Endothelial cell (in vitro differentiated cells): ENCODE results near the gene DIPK2B. TPM values are rescaled to one million over a fixed set of nuclear protein-coding genes. Genes with fewer than 3 reads are reported as not detected.

Source experiments
- DNase-seq: peaks from one replicate; pipeline ENCODE4 v3.0.0; 2021; ENCODE audit warnings: low spot score
- H3K27ac Mint-ChIP-seq: one replicate; pipeline ENCODE4 v1.8.0; 2021; ENCODE audit warnings: mixed read lengths, inconsistent platforms; ENCODE audit not compliant: unreplicated experiment
- H3K27me3 Mint-ChIP-seq: one replicate; pipeline ENCODE4 v1.8.0; 2021; ENCODE audit warnings: mild to moderate bottlenecking, moderate library complexity, mixed read lengths, inconsistent platforms; ENCODE audit not compliant: unreplicated experiment
- H3K36me3 Mint-ChIP-seq: one replicate; pipeline ENCODE4 v1.8.0; 2021; ENCODE audit warnings: mild to moderate bottlenecking, low read depth, mixed read lengths, inconsistent platforms; ENCODE audit not compliant: unreplicated experiment
- H3K4me1 Mint-ChIP-seq: one replicate; pipeline ENCODE4 v1.8.0; 2021; ENCODE audit warnings: mild to moderate bottlenecking, mixed read lengths, inconsistent platforms; ENCODE audit not compliant: unreplicated experiment
- H3K4me3 Mint-ChIP-seq: one replicate; pipeline ENCODE4 v1.8.0; 2021; ENCODE audit warnings: mild to moderate bottlenecking, mixed read lengths, inconsistent platforms; ENCODE audit not compliant: unreplicated experiment
- H3K9me3 Mint-ChIP-seq: one replicate; pipeline ENCODE4 v1.8.0; 2021; ENCODE audit warnings: mixed read lengths, inconsistent platforms; ENCODE audit not compliant: unreplicated experiment
- CTCF ChIP-seq: fragments of 200-600 bp; sonication (generic); IDR thresholded peaks from one replicate; pipeline ENCODE4 v1.5.0; 2021; ENCODE audit warnings: antibody characterized with exemption; ENCODE audit not compliant: unreplicated experiment
- total RNA-seq: library from RNA; stranded (reverse); fragmentation: NEBNext Ultra II Directional; extraction: Animal tissue kit (Norgen Biotek cat#: 25700); gene quantifications from one replicate; pipeline ENCODE4 v1.2.1, GENCODE V29; 2021; ENCODE audit not compliant: unreplicated experiment

DIPK2B gene
- total RNA-seq, 1 donor from 2014 or later: 286 TPM

- H3K4me1 Mint-ChIP-seq: peaks cover 11% of the 10 kb centered on the region
- TF ChIP-seq CTCF: no peak
- H3K9me3 Mint-ChIP-seq: no peaks in the 10 kb centered on the region
- H3K27me3 Mint-ChIP-seq: peaks cover 3% of the 10 kb centered on the region
- peaks cover 40% of the 10 kb centered on the region for H3K36me3 Mint-ChIP-seq
- no peak overlapping the region for H3K4me3 Mint-ChIP-seq
- no peak for DNase-seq
- H3K27ac Mint-ChIP-seq: no peak overlapping the region
Measured at GRCh38 chrX:45166781-45167180, 33.9 kb downstream of the DIPK2B start.

GRCh38 chrX:45165726-45166125 is 35.0 kb downstream of the DIPK2B start:
- no peak for TF ChIP-seq CTCF
- H3K27ac Mint-ChIP-seq: no peak overlapping the region
- H3K9me3 Mint-ChIP-seq: no peaks in the 10 kb centered on the region
- no peak for DNase-seq
- H3K4me1 Mint-ChIP-seq: peaks cover 7% of the 10 kb centered on the region
- H3K4me3 Mint-ChIP-seq: no peak overlapping the region
- peaks cover 41% of the 10 kb centered on the region for H3K36me3 Mint-ChIP-seq
- H3K27me3 Mint-ChIP-seq: peaks cover 3% of the 10 kb centered on the region

- peaks cover 3% of the 10 kb centered on the region for H3K27me3 Mint-ChIP-seq
- TF ChIP-seq CTCF: no peak
- no peaks in the 10 kb centered on the region for H3K9me3 Mint-ChIP-seq
- H3K4me3 Mint-ChIP-seq: no peak overlapping the region
- peaks cover 47% of the 10 kb centered on the region for H3K36me3 Mint-ChIP-seq
- H3K4me1 Mint-ChIP-seq: peaks cover 7% of the 10 kb centered on the region
- no peak for DNase-seq
- H3K27ac Mint-ChIP-seq: no peak overlapping the region
Measured at GRCh38 chrX:45164995-45165394, 35.7 kb downstream of the DIPK2B start.

- Mint-ChIP-seq H3K4me3 (no peak overlapping the region), H3K27ac (no peak overlapping the region), H3K9me3 (no peaks in the 10 kb centered on the region), H3K4me1 (peaks cover 3% of the 10 kb centered on the region), H3K36me3 (peaks cover 50% of the 10 kb centered on the region), H3K27me3 (peaks cover 3% of the 10 kb centered on the region)
- no peak for DNase-seq
- TF ChIP-seq CTCF: no peak
Measured at GRCh38 chrX:45164021-45164621, 36.6 kb downstream of the DIPK2B start.

GRCh38 chrX:45157647-45158046 is 43.0 kb downstream of the DIPK2B start:
- Mint-ChIP-seq H3K9me3 (no peaks in the 10 kb centered on the region), H3K27me3 (no peaks in the 10 kb centered on the region)

More at GRCh38 chrX:45157647-45158046, 43.0 kb downstream of the DIPK2B start:
- peaks cover 56% of the 10 kb centered on the region for H3K36me3 Mint-ChIP-seq
- no peak for DNase-seq
- no peak overlapping the region for H3K27ac Mint-ChIP-seq
- H3K4me1 Mint-ChIP-seq: peaks cover 1% of the 10 kb centered on the region
- no peak for TF ChIP-seq CTCF
- H3K4me3 Mint-ChIP-seq: no peak overlapping the region
